Measurements from ENCODE around the gene VPS9D1. TPM values are rescaled to one million over a fixed set of nuclear protein-coding genes. Genes with fewer than 3 reads are reported as not detected.
"Not testable (repeated sequence)": the region's sequence is repeated elsewhere in the genome, so short reads cannot be mapped to it uniquely, and the experiment has no call there.

The VPS9D1 gene
- total RNA-seq, 1 donor from 2014 or later = 12.6 TPM

- Histone ChIP-seq H3K27ac (replicated peaks) (peak within 1 kb of the TSS; percentile 79), H3K9me3 (replicated peaks) (no peaks in the 10 kb centered on the region), H3K27me3 (ENCODE audit: low read depth) (no peaks in the 10 kb centered on the region), H3K36me3 (no peaks in the 10 kb centered on the region), H3K4me1 (peaks cover 36% of the 10 kb centered on the region), H3K4me3 (peak within 1 kb of the TSS; percentile 83)
- intact Hi-C loops (cut with micrococcal nuclease) = no loop called here
- peak; percentile 87 for DNase-seq
- peak; percentile 36 for TF ChIP-seq CTCF (IDR thresholded peaks at IDR 0.05; ENCODE audit: borderline replicate concordance)
Measured at GRCh38 chr16:89701425-89702406, 19.0 kb downstream of the VPS9D1 start, which contains the start of gene SPATA2L. Gene SPATA2L (minus strand): TSS chr16:89701705. CDS start chr16:89701232, 473 bp downstream.

- Histone ChIP-seq H3K27me3 (ENCODE audit: low read depth) (no peaks in the 10 kb centered on the region), H3K36me3 (no peaks in the 10 kb centered on the region), H3K9me3 (replicated peaks) (no peaks in the 10 kb centered on the region), H3K4me3 (peak overlapping the region; percentile 83), H3K27ac (replicated peaks) (peak overlapping the region; percentile 79), H3K4me1 (peaks cover 31% of the 10 kb centered on the region)
- DNase-seq = no peak
- TF ChIP-seq CTCF (IDR thresholded peaks at IDR 0.05; ENCODE audit: borderline replicate concordance) = no peak
- intact Hi-C loops (cut with micrococcal nuclease) = no loop called here
Measured at GRCh38 chr16:89700649-89701424, 19.9 kb downstream of the VPS9D1 start.

DNA sequence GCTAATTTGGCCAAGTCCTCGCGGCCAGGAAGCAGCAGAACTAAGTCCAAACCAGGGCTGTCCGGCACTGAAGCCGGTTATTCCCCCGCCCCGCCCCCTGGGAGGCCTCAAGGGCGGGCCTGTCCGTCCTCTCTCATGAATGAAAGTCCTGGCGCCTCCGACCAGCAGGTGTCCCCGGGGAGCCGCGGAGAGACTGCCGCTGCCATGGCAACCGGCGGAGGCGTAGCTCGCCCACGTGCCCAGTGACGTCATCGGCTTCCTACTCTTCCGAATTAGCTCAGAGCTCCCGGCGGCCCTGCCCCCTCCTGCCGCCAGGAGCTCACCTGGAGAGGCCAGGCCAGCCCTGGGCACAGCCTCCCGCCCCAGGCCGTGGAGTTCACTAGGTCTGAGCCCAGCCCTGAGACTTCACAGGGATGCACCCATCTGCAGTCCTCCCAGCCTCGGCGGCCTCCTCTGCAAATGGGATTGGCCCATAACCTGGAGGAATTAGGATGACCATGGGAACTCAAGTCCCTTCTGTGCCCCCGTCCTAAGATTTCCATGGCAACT is 20.5 kb downstream of the VPS9D1 start:
- peak; percentile 79 for TF ChIP-seq CTCF (IDR thresholded peaks at IDR 0.05; ENCODE audit: borderline replicate concordance)
- intact Hi-C loops (cut with micrococcal nuclease) = no loop called here
- H3K27me3 ChIP-seq (ENCODE audit: low read depth) = no peaks in the 10 kb centered on the region
- peak; percentile 98 for DNase-seq
- peak overlapping the region; percentile 83 for H3K4me3 ChIP-seq
- no peaks in the 10 kb centered on the region for H3K36me3 ChIP-seq
- peaks cover 31% of the 10 kb centered on the region for H3K4me1 ChIP-seq
- H3K9me3 ChIP-seq (replicated peaks) = no peaks in the 10 kb centered on the region
- H3K27ac ChIP-seq (replicated peaks) = peak overlapping the region; percentile 79

GRCh38 chr16:89699629-89700099 is 21.0 kb downstream of the VPS9D1 start:
- peak overlapping the region; percentile 83 for H3K4me3 ChIP-seq
- H3K27ac ChIP-seq (replicated peaks) = peak overlapping the region; percentile 79
- H3K27me3 ChIP-seq (ENCODE audit: low read depth); intact Hi-C loops (cut with micrococcal nuclease); H3K36me3 ChIP-seq; DNase-seq; H3K9me3 ChIP-seq (replicated peaks): not testable (repeated sequence)
- peaks cover 31% of the 10 kb centered on the region for H3K4me1 ChIP-seq

DNA sequence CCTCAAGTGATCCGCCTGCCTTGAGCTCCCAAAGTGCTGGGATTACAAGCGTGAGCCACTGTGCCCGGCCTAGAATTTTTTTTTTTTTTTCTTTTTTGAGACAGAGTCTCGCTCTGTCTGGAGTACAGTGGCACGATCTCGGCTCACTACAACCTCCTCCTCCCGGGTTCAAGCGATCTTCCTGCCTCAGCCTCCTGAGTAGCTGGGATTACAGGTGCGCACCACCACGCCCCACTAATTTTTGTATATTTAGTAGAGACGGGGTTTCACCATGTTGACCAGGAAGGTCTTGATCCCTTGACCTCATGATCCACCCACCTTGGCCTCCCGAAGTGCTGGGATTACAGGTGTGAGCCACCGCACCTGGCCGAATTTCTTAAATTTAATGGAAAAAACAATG is 22.0 kb downstream of the VPS9D1 start:
- DNase-seq; H3K36me3 ChIP-seq; H3K9me3 ChIP-seq (replicated peaks); H3K27me3 ChIP-seq (ENCODE audit: low read depth); H3K4me3 ChIP-seq; intact Hi-C loops (cut with micrococcal nuclease); H3K27ac ChIP-seq (replicated peaks): not testable (repeated sequence)
- peaks cover 31% of the 10 kb centered on the region for H3K4me1 ChIP-seq

GRCh38 chr16:89697616-89698331 is 22.9 kb downstream of the VPS9D1 start:
- H3K9me3 ChIP-seq (replicated peaks) = no peaks in the 10 kb centered on the region
- no peak overlapping the region for H3K27ac ChIP-seq (replicated peaks)
- TF ChIP-seq CTCF (IDR thresholded peaks at IDR 0.05; ENCODE audit: borderline replicate concordance) = no peak
- H3K4me1 ChIP-seq = peaks cover 31% of the 10 kb centered on the region
- DNase-seq = no peak
- H3K36me3 ChIP-seq = peaks cover 17% of the 10 kb centered on the region
- intact Hi-C loops (cut with micrococcal nuclease) = no loop called here
- H3K27me3 ChIP-seq (ENCODE audit: low read depth) = no peaks in the 10 kb centered on the region
- H3K4me3 ChIP-seq = no peak overlapping the region

All from left ventricle myocardium inferior (tissue), 1 donor.